Caco-2 (cell line): Measurements from ENCODE around the gene RCE1. TPM values are rescaled to one million over a fixed set of nuclear protein-coding genes. Genes with fewer than 3 reads are reported as not detected.

Source experiments
- BruUV-seq: library from RNA; stranded (reverse); fragments of 400-500 nt; replicated peaks from 2 replicates; lab custom pipeline; 2021; lab: Mats Ljungman, UMichigan
- CTCF ChIA-PET: fragments of 300-600 bp; sonication (Branson Sonifier 250); formaldehyde crosslinking; loops from one replicate; lab custom pipeline; 2022; ENCODE audit warnings: antibody characterized with exemption; lab: Charles Lee
- POLR2A ChIA-PET: fragments of 300-600 bp; sonication (Branson Sonifier 250); formaldehyde crosslinking; loops from one replicate; lab custom pipeline; 2022; ENCODE audit warnings: antibody characterized with exemption; lab: Charles Lee
- DNase-seq, 2 experiments: peaks; one replicate each; pipeline versions ENCODE4 v3.0.0 to v3.0.0-alpha.2; 2020 to 2022
- H3K27me3 ChIP-seq: replicated peaks from 2 replicates; pipeline ENCODE4 v1.6.0; 2011; ENCODE audit warnings: low read length; ENCODE audit not compliant: control insufficient read depth, insufficient read depth
- H3K36me3 ChIP-seq: 2 replicates; pipeline ENCODE4 v1.5.1; 2011; ENCODE audit warnings: low read length; ENCODE audit not compliant: control insufficient read depth, insufficient read depth
- H3K4me1 ChIP-seq: fragments of 250-450 bp; sonication (Bioruptor Pico); 2 replicates; pipeline ENCODE4 v1.5.1; 2020; ENCODE audit warnings: mild to moderate bottlenecking
- H3K4me3 ChIP-seq: 2 replicates; pipeline ENCODE4 v1.5.1; 2011; ENCODE audit warnings: low read depth, mild to moderate bottlenecking, control low read depth, low read length
- H3K9me3 ChIP-seq: fragments of 250-450 bp; sonication (Bioruptor Pico); 2 replicates; pipeline ENCODE4 v1.5.1; 2020; ENCODE audit warnings: mild to moderate bottlenecking, moderate library complexity
- H3K27ac Mint-ChIP-seq: one replicate; pipeline ENCODE4 v1.8.0; 2022; ENCODE audit warnings: mixed read lengths; ENCODE audit not compliant: unreplicated experiment
- H3K27me3 Mint-ChIP-seq: one replicate; pipeline ENCODE4 v1.8.0; 2022; ENCODE audit warnings: mixed read lengths; ENCODE audit not compliant: insufficient read depth, unreplicated experiment
- H3K36me3 Mint-ChIP-seq: one replicate; pipeline ENCODE4 v1.8.0; 2022; ENCODE audit warnings: mild to moderate bottlenecking, mixed read lengths; ENCODE audit not compliant: insufficient read depth, unreplicated experiment
- H3K4me1 Mint-ChIP-seq: one replicate; pipeline ENCODE4 v1.8.0; 2022; ENCODE audit warnings: low read depth, mixed read lengths; ENCODE audit not compliant: unreplicated experiment
- H3K4me3 Mint-ChIP-seq: one replicate; pipeline ENCODE4 v1.8.0; 2022; ENCODE audit warnings: mild to moderate bottlenecking, moderate library complexity, mixed read lengths; ENCODE audit not compliant: unreplicated experiment
- H3K9me3 Mint-ChIP-seq: one replicate; pipeline ENCODE4 v1.8.0; 2022; ENCODE audit warnings: mixed read lengths; ENCODE audit not compliant: unreplicated experiment
- intact Hi-C: fragments of 100-400 bp; cut with micrococcal nuclease; formaldehyde crosslinking; loops from one replicate; pipeline ENCODE4 v1.10.0; 2022; ENCODE audit not compliant: unreplicated experiment
- total RNA-seq: library from RNA; stranded (reverse); gene quantifications from 2 replicates; pipeline ENCODE4 v1.2.3, GENCODE V29; 2022
- TF ChIP-seq, protein P1 (sequence below), 2 experiments: fragments of 200-600 bp in 1 of 2; IDR thresholded peaks; 1 replicate in 1 of 2; 2 replicates in 1 of 2; pipeline versions ENCODE4 v1.5.1 to v1.8.0; 2011 to 2022; ENCODE audit warnings: antibody characterized with exemption in 1 of 2, control low read depth in 1 of 2, inconsistent platforms in 1 of 2, low read depth in 1 of 2, low read length in 1 of 2, mild to moderate bottlenecking in 1 of 2, moderate library complexity in 1 of 2; ENCODE audit not compliant: insufficient read depth in 1 of 2, severe bottlenecking in 1 of 2, unreplicated experiment in 1 of 2

Gene RCE1
- total RNA-seq, 1 experiment from 2014 or later, result 60.7 TPM

DNA sequence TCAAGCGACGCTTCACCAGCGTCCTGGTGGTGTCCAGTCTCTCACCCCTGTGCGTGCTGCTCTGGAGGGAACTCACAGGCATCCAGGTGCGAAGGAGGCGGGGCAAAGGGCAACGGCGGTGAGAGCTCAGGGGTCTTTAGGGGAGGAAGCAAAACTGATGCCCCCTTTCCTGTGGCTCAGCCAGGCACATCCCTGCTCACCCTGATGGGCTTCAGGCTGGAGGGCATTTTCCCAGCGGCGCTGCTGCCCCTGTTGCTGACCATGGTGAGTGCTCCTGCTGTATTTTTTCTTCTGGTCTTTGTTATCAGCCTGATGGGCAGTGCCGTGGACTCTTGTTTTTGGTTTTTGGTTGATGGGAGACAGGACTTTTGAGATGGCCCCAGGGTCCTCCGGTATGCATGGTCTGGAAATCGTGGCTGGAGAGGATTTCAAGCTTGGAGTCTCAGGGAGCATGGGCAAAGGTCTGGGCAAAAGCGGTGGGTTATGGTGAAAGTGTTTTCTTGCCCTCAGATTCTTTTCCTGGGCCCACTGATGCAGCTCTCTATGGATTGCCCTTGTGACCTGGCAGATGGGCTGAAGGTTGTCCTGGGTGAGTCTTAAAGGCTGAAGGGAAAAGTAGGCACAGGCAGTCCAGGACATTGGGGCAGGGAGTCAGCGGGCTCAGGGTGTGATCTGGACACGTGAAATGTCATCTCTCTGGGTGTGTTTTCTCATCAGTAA lies 695 bp downstream of the RCE1 start:
- TF ChIP-seq, protein P1, sequence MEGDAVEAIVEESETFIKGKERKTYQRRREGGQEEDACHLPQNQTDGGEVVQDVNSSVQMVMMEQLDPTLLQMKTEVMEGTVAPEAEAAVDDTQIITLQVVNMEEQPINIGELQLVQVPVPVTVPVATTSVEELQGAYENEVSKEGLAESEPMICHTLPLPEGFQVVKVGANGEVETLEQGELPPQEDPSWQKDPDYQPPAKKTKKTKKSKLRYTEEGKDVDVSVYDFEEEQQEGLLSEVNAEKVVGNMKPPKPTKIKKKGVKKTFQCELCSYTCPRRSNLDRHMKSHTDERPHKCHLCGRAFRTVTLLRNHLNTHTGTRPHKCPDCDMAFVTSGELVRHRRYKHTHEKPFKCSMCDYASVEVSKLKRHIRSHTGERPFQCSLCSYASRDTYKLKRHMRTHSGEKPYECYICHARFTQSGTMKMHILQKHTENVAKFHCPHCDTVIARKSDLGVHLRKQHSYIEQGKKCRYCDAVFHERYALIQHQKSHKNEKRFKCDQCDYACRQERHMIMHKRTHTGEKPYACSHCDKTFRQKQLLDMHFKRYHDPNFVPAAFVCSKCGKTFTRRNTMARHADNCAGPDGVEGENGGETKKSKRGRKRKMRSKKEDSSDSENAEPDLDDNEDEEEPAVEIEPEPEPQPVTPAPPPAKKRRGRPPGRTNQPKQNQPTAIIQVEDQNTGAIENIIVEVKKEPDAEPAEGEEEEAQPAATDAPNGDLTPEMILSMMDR (IDR thresholded peaks at IDR 0.05; ENCODE audit: insufficient read depth in 1 of 2, low read depth in 1 of 2, low read length in 1 of 2, severe bottlenecking in 1 of 2, unreplicated experiment in 1 of 2), result no peak
- POLR2A ChIA-PET, result interaction anchor here (0.5 to 3.3 kb wide), 16 partner anchors 8 to 364 kb away, joined by 3 to 45 read pairs (median 4); partner anchors contain the start of genes DPP3, PC, RBM4B and ZDHHC24
- DNase-seq, result peak in 1 of 2 experiments; percentile 66
- intact Hi-C loops, result loop anchor here (1.0 to 2.0 kb wide), 4 partner anchors 12 to 206 kb away; partner anchors contain the start of gene RBM4
- no peaks in the 10 kb centered on the region for H3K9me3 ChIP-seq
- H3K4me3 ChIP-seq, result peak overlapping the region; percentile 89
- BruUV-seq, result TSS peak; percentile 63
- H3K27me3 ChIP-seq, result no peaks in the 10 kb centered on the region
- Mint-ChIP-seq H3K4me3 (peak overlapping the region; percentile 83), H3K27me3 (no peaks in the 10 kb centered on the region), H3K9me3 (no peaks in the 10 kb centered on the region), H3K27ac (peak overlapping the region; percentile 85), H3K36me3 (peaks cover 66% of the 10 kb centered on the region), H3K4me1 (peaks cover 13% of the 10 kb centered on the region)
- peaks cover 6% of the 10 kb centered on the region for H3K4me1 ChIP-seq
- H3K36me3 ChIP-seq, result peaks cover 6% of the 10 kb centered on the region
- CTCF ChIA-PET, result interaction anchor here (0.6 to 1.7 kb wide), 6 partner anchors 8 to 166 kb away, joined by 3 to 5 read pairs (median 3); no protein-coding TSS in a partner anchor

GRCh38 chr11:66844496-66845142 lies 1.4 kb downstream of the RCE1 start:
- Mint-ChIP-seq H3K27ac (peak overlapping the region; percentile 85), H3K27me3 (no peaks in the 10 kb centered on the region), H3K9me3 (no peaks in the 10 kb centered on the region), H3K36me3 (peaks cover 62% of the 10 kb centered on the region), H3K4me3 (peak overlapping the region; percentile 83), H3K4me1 (peaks cover 13% of the 10 kb centered on the region)
- peak overlapping the region; percentile 89; the same call in 1 of the 2 replicates for H3K4me3 ChIP-seq
- TF ChIP-seq, protein P1 (IDR thresholded peaks at IDR 0.05; ENCODE audit: insufficient read depth in 1 of 2, low read depth in 1 of 2, low read length in 1 of 2, severe bottlenecking in 1 of 2, unreplicated experiment in 1 of 2), result no peak
- H3K27me3 ChIP-seq, result no peaks in the 10 kb centered on the region
- intact Hi-C loops, result no loop called here
- H3K9me3 ChIP-seq, result no peaks in the 10 kb centered on the region
- DNase-seq, result peak in 1 of 2 experiments; percentile 38
- POLR2A ChIA-PET, result interaction anchor here (1.1 to 3.3 kb wide), 4 partner anchors 11 to 207 kb away, joined by 3 to 45 read pairs (median 5); partner anchors contain the start of gene PC
- BruUV-seq, result no TSS peak
- CTCF ChIA-PET, result interaction anchor here (1.3 to 1.7 kb wide), 2 partner anchors 11 to 166 kb away, joined by 5 read pairs; no protein-coding TSS in a partner anchor
- peaks cover 6% of the 10 kb centered on the region for H3K36me3 ChIP-seq
- peaks cover 6% of the 10 kb centered on the region for H3K4me1 ChIP-seq
